ENCODE data around the gene ANXA2. TPM values are rescaled to one million over a fixed set of nuclear protein-coding genes. Genes with fewer than 3 reads are reported as not detected.

Gene ANXA2
- total and polyA plus RNA-seq, 9 donors: 118 to 910 (median 237) TPM

DNA sequence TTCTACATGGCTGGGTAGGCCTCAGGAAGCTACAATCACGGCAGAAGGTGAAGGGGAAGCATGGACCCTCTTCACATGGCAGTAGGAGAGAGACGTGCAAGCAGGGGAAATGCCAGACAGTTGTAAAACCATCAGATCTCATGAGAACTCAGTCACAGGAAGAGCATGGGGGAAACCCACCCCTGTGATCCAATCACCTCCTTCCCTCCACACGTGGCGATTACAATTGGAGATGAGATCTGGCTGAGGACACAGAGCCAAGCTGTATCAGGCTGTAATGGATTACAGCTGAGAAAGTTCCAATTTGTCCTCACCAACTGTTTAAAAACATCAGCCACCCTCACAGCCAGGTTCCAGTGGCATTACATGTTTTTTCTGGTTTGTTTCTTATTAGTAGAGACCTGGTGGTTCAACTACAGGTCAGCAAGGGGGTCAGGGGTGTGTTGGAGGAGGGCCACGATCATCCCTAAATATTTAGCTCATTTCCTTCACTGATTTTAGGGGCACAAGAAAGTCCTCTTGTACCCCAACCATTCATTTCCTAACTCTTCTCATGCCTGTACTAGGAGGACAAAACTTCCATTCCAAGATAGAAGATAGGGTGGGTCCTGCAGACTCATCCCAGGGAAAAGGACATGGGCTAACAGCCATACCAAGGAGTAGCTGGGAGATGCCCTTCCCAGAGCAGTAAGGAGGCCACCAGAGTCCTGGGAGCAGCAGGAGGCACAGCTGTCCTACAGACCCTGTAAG is 54.4 kb downstream of the ANXA2 start:
- DNase-seq: no peak
- H3K9me3 ChIP-seq: no peaks in the 10 kb centered on the region
- H3K4me1 ChIP-seq (ENCODE audit: insufficient read depth): no peaks in the 10 kb centered on the region
- intact Hi-C loops (cut with DNase I): no loop called here
- H3K4me3 ChIP-seq: no peak overlapping the region
- WGBS, 3 donors: 71 to 82% (median 73%) methylated on average over 5 of the region's 5 CpGs
- no peaks in the 10 kb centered on the region for H3K27me3 ChIP-seq
- no peaks in the 10 kb centered on the region for H3K36me3 ChIP-seq
- H3K27ac ChIP-seq: no peak overlapping the region
- TF ChIP-seq POLR2A (IDR thresholded peaks at IDR 0.05) (no peak), CTCF (IDR thresholded peaks at IDR 0.05) (no peak)

DNA sequence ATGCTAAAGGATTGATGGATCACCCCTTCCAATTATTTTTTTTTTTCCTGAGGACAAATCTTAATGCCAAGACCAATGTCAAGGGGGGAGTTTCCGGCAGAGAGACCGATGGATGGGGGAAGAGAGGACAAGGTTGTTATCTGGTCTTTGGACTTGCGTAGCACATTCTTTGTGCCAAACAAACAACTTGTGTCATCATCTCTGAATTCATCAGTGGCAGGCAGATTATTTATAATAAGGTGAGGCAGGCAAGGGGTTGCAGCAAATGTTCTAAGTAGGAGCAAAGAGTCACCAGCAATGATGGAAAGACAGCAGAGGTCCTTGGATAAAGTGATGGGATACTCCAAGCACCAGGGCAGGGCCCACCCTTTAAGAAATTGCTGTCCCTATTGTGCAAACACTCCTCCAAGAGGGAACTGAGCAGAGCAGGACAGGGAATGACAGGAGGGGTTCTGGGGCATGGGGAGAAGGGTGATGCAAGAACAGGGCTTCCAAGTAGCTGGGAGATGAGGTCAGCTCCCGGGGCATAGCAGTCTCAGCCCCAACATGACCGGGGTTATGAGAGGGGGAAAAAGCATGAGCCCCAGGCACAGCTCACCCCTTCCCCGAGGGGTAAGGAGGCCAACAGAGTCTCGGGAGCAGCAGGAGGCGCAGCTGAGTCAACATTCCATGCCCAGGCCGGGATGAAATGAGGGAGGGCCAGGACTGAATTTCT is 57.4 kb downstream of the ANXA2 start:
- Histone ChIP-seq H3K4me3 (no peak overlapping the region), H3K36me3 (no peaks in the 10 kb centered on the region), H3K27ac (no peak overlapping the region), H3K27me3 (no peaks in the 10 kb centered on the region), H3K4me1 (ENCODE audit: insufficient read depth) (no peaks in the 10 kb centered on the region), H3K9me3 (no peaks in the 10 kb centered on the region)
- WGBS, 3 donors: 83 to 87% (median 84%) methylated on average over 8 to 9 of the region's 9 CpGs
- intact Hi-C loops (cut with DNase I): no loop called here
- DNase-seq: no peak
- TF ChIP-seq CTCF (IDR thresholded peaks at IDR 0.05) (no peak), EP300 (IDR thresholded peaks at IDR 0.05) (no peak), POLR2A (IDR thresholded peaks at IDR 0.05) (no peak)

DNA sequence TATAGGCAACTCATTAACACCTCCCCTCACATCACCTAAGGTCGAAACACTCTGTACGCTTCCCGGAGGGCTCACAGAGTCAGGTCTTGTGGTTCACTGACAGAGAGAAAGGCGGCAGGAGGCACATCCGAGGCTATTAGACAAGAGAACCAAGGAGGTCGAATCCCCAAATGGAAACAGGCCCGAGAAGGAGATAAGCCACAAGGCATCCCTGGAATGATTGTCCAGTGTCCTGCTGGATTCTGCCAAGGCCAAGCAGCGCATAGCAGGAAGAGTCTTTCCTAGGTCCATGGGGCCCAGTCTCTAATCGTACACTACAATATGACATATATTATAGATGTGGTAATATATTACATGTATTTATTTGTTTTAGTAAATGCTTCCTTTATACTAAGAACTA is 58.5 kb downstream of the ANXA2 start:
- TF ChIP-seq CTCF (IDR thresholded peaks at IDR 0.05) (no peak), EP300 (IDR thresholded peaks at IDR 0.05) (no peak), POLR2A (IDR thresholded peaks at IDR 0.05) (no peak)
- intact Hi-C loops (cut with DNase I): no loop called here
- no peaks in the 10 kb centered on the region for H3K9me3 ChIP-seq
- no peaks in the 10 kb centered on the region for H3K36me3 ChIP-seq
- H3K27me3 ChIP-seq: no peaks in the 10 kb centered on the region
- no peak overlapping the region for H3K27ac ChIP-seq
- DNase-seq: no peak
- WGBS, 3 donors: 57 to 68% (median 61%) methylated on average over 9 of the region's 9 CpGs
- H3K4me3 ChIP-seq: no peak overlapping the region
- H3K4me1 ChIP-seq (ENCODE audit: insufficient read depth): no peaks in the 10 kb centered on the region

DNA sequence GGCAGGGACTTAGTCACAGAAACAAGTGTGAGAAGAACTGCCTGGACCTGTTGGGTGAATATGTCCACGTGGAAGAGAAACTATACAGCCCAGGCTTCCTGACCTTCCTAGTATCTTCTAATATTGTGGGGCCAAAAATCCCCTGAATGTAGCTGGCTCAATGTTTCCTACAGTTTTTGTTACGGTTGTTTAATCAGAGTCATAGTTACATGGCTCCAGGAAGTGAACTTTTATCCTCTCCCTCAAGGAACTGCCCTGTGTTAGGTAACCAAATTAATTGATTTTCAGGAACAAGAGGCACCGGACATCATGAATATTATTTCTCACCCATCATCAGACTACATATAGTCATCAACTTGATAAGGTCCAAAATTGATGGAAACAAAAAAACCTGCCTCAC is 59.0 kb downstream of the ANXA2 start:
- DNase-seq: no peak
- intact Hi-C loops (cut with DNase I): no loop called here
- Histone ChIP-seq H3K4me3 (no peak overlapping the region), H3K9me3 (no peaks in the 10 kb centered on the region), H3K27ac (no peak overlapping the region), H3K4me1 (ENCODE audit: insufficient read depth) (no peaks in the 10 kb centered on the region), H3K36me3 (no peaks in the 10 kb centered on the region), H3K27me3 (no peaks in the 10 kb centered on the region)
- 74 to 75% (median 74%) methylated on average over 3 of the region's 3 CpGs for WGBS, 3 donors
- TF ChIP-seq CTCF (IDR thresholded peaks at IDR 0.05) (no peak), EP300 (IDR thresholded peaks at IDR 0.05) (no peak), POLR2A (IDR thresholded peaks at IDR 0.05) (no peak)

All from ovary (tissue), 9 donors.